Peyer's patch (tissue), 4 donors: ENCODE data around the gene CCNH. TPM values are rescaled to one million over a fixed set of nuclear protein-coding genes. Genes with fewer than 3 reads are reported as not detected.

Source experiments
- DNase-seq, 3 donors: peaks; one replicate each; pipeline ENCODE4 v3.0.0-alpha.2; 2017 to 2019
- H3K27ac ChIP-seq, 4 donors: fragments of 200-600 bp; sonication (generic); one replicate each; pipeline ENCODE4 v1.5.1; 2016 to 2019
- H3K27me3 ChIP-seq, 2 donors: fragments of 200-600 bp; sonication (generic); one replicate each; pipeline ENCODE4 v1.5.1; 2019
- H3K36me3 ChIP-seq, 3 donors: fragments of 200-600 bp; sonication (generic); one replicate each; pipeline ENCODE4 v1.5.1; 2016 to 2019
- H3K4me1 ChIP-seq, 4 donors: fragments of 200-600 bp; sonication (generic); one replicate each; pipeline ENCODE4 v1.5.1; 2016 to 2019
- H3K4me3 ChIP-seq, 4 donors: fragments of 200-600 bp; sonication (generic); 1 replicate in 3 of 4; 2 replicates in 1 of 4; pipeline ENCODE4 v1.5.1; 2016 to 2019; ENCODE audit warnings: mild to moderate bottlenecking in 1 of 4
- H3K9me3 ChIP-seq, 4 donors: fragments of 200-600 bp; sonication (generic); one replicate each; pipeline ENCODE4 v1.5.1; 2016 to 2019; ENCODE audit warnings: mild to moderate bottlenecking in 1 of 4
- POLR2A ChIP-seq, 2 donors: fragments of 450-650 bp; IDR thresholded peaks; one replicate each; pipeline ENCODE4 v1.5.1; 2017; ENCODE audit warnings: antibody characterized with exemption in 2 of 2, mild to moderate bottlenecking in 2 of 2, moderate library complexity in 2 of 2
- total RNA-seq, 4 donors: library from RNA; depleted of rRNA; stranded (reverse); fragments of >200 nt; gene quantifications; one replicate each; pipeline ENCODE4 v1.1.0, GENCODE V29; 2016
- TF ChIP-seq, protein P1 (sequence below), 6 experiments: fragments of 450-650 bp in 4 of 6; fragments of 200-600 bp in 2 of 6; sonication (generic) in 1 of 6; IDR thresholded peaks; one replicate each; pipeline ENCODE4 v1.5.1; 2017 to 2019; ENCODE audit warnings: antibody characterized with exemption in 6 of 6, mild to moderate bottlenecking in 3 of 6, moderate library complexity in 1 of 6

CCNH gene
- total RNA-seq, 4 donors from 2014 or later: 81.7 to 370 (median 127) TPM

DNA sequence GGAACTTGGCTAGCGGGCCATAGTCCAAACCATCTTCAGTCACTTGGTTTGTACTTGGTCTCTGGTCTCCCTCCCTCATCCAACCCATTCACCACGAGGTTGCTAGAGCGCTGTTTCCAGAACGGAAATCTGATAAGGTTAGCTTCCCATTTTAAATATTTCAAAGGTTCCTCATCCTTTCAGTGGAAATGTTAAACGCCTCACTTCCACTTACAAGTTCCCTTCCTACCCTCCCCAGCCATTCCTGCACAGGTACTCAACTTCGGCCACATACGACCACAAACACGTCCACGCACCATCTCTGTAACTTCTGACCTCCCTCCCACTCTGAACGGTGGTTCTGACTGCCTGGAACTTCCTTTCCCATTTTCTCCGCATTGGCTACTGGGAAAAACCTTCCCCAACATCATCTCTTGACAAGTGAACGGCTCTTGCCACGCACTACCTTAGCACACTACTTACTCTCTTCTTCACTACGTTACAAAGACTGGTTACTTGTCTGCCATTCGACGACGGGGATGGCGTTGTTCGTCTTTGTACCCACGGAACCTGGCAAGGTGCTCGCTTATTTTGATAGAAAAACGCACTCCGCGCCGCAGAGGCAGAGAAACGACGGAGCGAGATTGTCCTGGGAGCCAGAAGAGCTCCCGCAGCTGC, 629 bp downstream of the CCNH start:
- peaks cover 0 to 28% (median 3%) of the 10 kb centered on the region in 4 donors for H3K4me1 ChIP-seq
- no peaks in the 10 kb centered on the region for H3K27me3 ChIP-seq
- DNase-seq: peak in 2 of 3 donors; percentile 25 to 74
- TF ChIP-seq, protein P1, sequence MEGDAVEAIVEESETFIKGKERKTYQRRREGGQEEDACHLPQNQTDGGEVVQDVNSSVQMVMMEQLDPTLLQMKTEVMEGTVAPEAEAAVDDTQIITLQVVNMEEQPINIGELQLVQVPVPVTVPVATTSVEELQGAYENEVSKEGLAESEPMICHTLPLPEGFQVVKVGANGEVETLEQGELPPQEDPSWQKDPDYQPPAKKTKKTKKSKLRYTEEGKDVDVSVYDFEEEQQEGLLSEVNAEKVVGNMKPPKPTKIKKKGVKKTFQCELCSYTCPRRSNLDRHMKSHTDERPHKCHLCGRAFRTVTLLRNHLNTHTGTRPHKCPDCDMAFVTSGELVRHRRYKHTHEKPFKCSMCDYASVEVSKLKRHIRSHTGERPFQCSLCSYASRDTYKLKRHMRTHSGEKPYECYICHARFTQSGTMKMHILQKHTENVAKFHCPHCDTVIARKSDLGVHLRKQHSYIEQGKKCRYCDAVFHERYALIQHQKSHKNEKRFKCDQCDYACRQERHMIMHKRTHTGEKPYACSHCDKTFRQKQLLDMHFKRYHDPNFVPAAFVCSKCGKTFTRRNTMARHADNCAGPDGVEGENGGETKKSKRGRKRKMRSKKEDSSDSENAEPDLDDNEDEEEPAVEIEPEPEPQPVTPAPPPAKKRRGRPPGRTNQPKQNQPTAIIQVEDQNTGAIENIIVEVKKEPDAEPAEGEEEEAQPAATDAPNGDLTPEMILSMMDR (IDR thresholded peaks at IDR 0.05): no peak
- peak in 1 of 2 donors; percentile 16 for TF ChIP-seq POLR2A (IDR thresholded peaks at IDR 0.05)
- H3K27ac ChIP-seq: peak overlapping the region; percentile 95 to 98 (median 98)
- no peaks in the 10 kb centered on the region for H3K9me3 ChIP-seq
- H3K4me3 ChIP-seq: peak overlapping the region; percentile 72 to 84 (median 78)
- peaks cover 0 to 34% (median 0%) of the 10 kb centered on the region in 3 donors for H3K36me3 ChIP-seq

DNA sequence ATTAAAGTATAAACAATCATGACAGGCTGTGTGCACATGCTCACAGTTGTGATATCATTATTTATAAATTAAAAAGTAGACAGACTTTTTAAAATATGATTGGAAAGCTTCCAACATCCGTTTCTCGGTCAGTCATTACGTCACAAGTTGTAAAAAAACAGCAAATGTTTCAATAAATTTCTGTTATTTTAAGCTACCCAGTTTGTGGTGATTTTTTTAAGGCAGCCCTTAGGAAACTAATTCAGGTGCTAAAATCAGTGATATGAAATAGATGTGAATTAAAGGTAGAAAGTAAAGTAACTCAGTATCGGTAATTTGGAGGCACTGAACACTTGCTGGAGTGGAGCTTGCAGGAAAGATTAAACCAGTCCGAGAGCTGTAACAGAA, 1.2 kb downstream of the CCNH start:
- H3K27me3 ChIP-seq: no peaks in the 10 kb centered on the region
- no peaks in the 10 kb centered on the region for H3K9me3 ChIP-seq
- peak overlapping the region; percentile 95 to 98 (median 98) for H3K27ac ChIP-seq
- H3K4me3 ChIP-seq: peak overlapping the region; percentile 72 to 84 (median 78)
- DNase-seq: no peak
- peaks cover 0 to 39% (median 0%) of the 10 kb centered on the region in 3 donors for H3K36me3 ChIP-seq
- peaks cover 0 to 28% (median 3%) of the 10 kb centered on the region in 4 donors for H3K4me1 ChIP-seq
- no peak for TF ChIP-seq POLR2A (IDR thresholded peaks at IDR 0.05)
- TF ChIP-seq, protein P1 (IDR thresholded peaks at IDR 0.05): no peak

DNA sequence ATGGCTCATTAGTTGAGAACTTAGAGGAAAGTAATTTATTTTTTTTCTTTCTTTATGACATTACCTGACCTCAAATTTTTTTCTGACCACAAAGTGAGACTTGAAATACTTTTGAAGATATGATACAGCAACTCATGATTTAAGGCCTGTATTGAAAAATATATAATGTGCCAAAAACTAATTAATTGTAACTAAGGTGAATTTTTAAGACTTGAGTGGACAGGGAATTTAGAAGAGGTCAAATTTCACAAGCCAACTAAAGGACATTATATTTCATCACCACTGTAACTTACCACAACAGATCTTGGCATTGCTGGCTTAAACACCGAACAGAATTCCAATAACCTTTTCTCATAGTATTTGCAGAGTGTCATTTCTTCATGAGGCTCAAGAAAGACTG, 1.8 kb downstream of the CCNH start:
- Histone ChIP-seq H3K27ac (peak overlapping the region in 1 of 4 donors; percentile 98), H3K4me1 (peaks cover 0 to 28% (median 3%) of the 10 kb centered on the region in 4 donors), H3K27me3 (no peaks in the 10 kb centered on the region)

DNA sequence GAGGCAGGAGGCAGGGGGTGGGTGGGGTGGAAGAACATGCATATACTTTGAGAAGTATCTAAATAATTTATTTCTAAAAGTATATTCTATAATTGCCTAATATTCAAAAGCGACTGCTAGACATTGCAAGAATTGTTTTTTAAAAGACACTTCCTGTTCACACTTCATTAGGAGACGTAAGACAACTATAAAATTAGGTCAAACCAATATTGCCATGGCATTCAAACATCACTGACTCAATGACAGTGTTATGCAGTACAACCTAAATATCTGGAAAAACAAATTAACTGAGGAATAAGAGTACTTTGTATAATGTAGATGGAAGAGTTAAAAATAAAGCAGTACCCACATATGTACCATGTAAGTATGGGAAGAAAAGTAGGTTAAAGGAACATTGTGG, 4.5 kb downstream of the CCNH start:
- H3K36me3 ChIP-seq: peaks cover 0 to 73% (median 0%) of the 10 kb centered on the region in 3 donors
- no peak for TF ChIP-seq POLR2A (IDR thresholded peaks at IDR 0.05)
- TF ChIP-seq, protein P1 (IDR thresholded peaks at IDR 0.05): no peak
- peaks cover 0 to 28% (median 3%) of the 10 kb centered on the region in 4 donors for H3K4me1 ChIP-seq
- no peaks in the 10 kb centered on the region for H3K27me3 ChIP-seq
- DNase-seq: no peak
- H3K4me3 ChIP-seq: no peak overlapping the region
- H3K9me3 ChIP-seq: no peaks in the 10 kb centered on the region
- H3K27ac ChIP-seq: no peak overlapping the region

More for the DNA sequence above, 1.8 kb downstream of the CCNH start:
- DNase-seq: no peak
- H3K36me3 ChIP-seq: peaks cover 0 to 46% (median 0%) of the 10 kb centered on the region in 3 donors
- H3K4me3 ChIP-seq: peak overlapping the region in 1 of 4 donors; percentile 78
- no peaks in the 10 kb centered on the region for H3K9me3 ChIP-seq
- TF ChIP-seq, protein P1 (IDR thresholded peaks at IDR 0.05): no peak
- no peak for TF ChIP-seq POLR2A (IDR thresholded peaks at IDR 0.05)

DNA sequence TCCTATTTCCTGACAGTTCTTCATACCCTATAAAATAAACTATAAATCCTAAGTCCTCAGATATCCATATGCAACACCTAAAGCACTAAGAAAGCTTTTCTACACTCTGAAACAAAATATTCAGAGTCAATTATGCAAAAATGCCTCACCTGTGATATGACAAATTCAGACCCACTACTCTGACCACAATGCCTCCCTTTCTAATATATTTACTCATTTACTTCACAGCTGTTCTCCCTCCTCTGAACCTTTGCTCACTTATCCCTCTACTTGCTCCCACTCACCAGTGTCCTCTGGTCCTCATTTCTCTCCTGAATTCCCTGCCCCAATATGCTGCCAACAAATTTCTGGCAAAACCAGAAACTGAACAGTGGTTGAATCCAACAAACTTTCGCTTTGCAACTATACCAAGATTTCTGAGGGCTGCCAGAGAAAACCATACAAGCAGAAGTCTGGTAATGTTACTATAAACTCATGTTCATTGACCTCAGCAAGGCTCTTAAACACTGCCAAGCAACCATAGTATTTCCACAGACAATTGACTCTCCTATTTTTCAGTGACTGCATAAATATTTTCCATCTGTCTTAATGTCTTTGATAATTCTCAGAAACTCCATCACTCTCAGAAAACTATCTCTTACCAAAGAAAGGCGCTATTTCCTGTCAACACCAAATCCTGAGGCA, 7.1 kb downstream of the CCNH start:
- H3K36me3 ChIP-seq: peaks cover 0 to 94% (median 0%) of the 10 kb centered on the region in 3 donors
- peaks cover 0 to 15% (median 0%) of the 10 kb centered on the region in 4 donors for H3K4me1 ChIP-seq
- no peak for TF ChIP-seq POLR2A (IDR thresholded peaks at IDR 0.05)
- TF ChIP-seq, protein P1 (IDR thresholded peaks at IDR 0.05): no peak
- no peak overlapping the region for H3K27ac ChIP-seq
- no peak for DNase-seq
- H3K9me3 ChIP-seq: no peaks in the 10 kb centered on the region
- no peaks in the 10 kb centered on the region for H3K27me3 ChIP-seq
- no peak overlapping the region for H3K4me3 ChIP-seq
